BLaER1 (cell line): ENCODE measurements around the gene ZMYND11.

Experiments
- H3K27ac ChIP-seq: shearing (Covaris generic); formaldehyde crosslinking; 2 replicates; pipeline ENCODE4 v1.8.1; 2022
- H3K27me3 ChIP-seq: shearing (Covaris generic); formaldehyde crosslinking; 2 replicates; pipeline ENCODE4 v1.8.1; 2022
- H3K36me3 ChIP-seq: shearing (Covaris generic); formaldehyde crosslinking; 2 replicates; pipeline ENCODE4 v1.8.1; 2022
- H3K4me1 ChIP-seq: shearing (Covaris generic); formaldehyde crosslinking; 2 replicates; pipeline ENCODE4 v1.8.1; 2022
- H3K4me2 ChIP-seq: shearing (Covaris generic); formaldehyde crosslinking; 2 replicates; pipeline ENCODE4 v1.8.1; 2022
- H3K4me3 ChIP-seq: shearing (Covaris generic); formaldehyde crosslinking; 2 replicates; pipeline ENCODE4 v1.8.1; 2022
- H3K9ac ChIP-seq: shearing (Covaris generic); formaldehyde crosslinking; 2 replicates; pipeline ENCODE4 v1.8.1; 2022
- H3K9me3 ChIP-seq: shearing (Covaris generic); formaldehyde crosslinking; 2 replicates; pipeline ENCODE4 v1.8.1; 2022
- H4K20me1 ChIP-seq: shearing (Covaris generic); formaldehyde crosslinking; 2 replicates; pipeline ENCODE4 v1.8.1; 2022
- Cebpa-rat ChIP-seq: shearing (Covaris generic); IDR thresholded peaks from 2 replicates; pipeline ENCODE4 v1.8.1; 2022

ZMYND11 gene

DNA sequence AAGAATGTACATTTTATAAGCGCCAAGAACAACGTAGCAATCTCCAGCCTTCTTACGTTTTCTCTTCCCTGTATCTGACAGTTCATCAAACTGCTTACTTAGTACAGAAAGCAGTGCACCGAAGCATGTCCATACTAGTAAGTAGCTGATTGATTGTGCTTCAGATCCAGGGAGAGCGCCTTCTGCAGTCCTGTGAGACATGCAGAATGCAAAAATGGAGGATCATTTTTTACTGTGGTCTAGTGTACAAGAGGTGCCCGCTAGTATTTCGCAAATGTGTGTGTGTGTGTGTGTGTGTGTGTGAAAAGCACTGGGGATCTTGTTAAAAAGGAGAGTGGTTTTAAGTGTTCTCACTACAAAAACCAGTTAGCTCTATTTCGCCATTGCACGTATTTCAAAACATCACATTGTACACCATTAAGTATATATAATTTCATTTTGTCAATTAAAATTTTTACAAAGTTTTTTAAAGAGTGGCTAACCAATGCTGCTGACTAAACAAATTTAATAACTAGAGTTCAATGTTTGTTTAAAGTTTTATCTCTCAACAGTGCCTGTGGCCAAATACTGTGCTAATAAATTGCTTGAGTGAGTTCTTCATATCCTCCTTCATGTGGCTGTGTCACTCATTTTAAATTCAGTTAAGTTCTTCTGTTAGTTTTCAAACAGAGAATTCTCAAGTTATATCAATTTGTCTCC is 99.6 kb downstream of the ZMYND11 start:
- H3K9ac ChIP-seq: no peak overlapping the region
- no peak overlapping the region for H3K4me3 ChIP-seq
- no peaks in the 10 kb centered on the region for H3K9me3 ChIP-seq
- no peaks in the 10 kb centered on the region for H3K4me1 ChIP-seq
- no peaks in the 10 kb centered on the region for H3K27me3 ChIP-seq
- no peaks in the 10 kb centered on the region for H4K20me1 ChIP-seq
- H3K4me2 ChIP-seq: no peak overlapping the region
- no peak overlapping the region for H3K27ac ChIP-seq
- peaks cover 27% of the 10 kb centered on the region; the same call in 1 of the 2 replicates for H3K36me3 ChIP-seq
- no peak for TF ChIP-seq Cebpa-rat

DNA sequence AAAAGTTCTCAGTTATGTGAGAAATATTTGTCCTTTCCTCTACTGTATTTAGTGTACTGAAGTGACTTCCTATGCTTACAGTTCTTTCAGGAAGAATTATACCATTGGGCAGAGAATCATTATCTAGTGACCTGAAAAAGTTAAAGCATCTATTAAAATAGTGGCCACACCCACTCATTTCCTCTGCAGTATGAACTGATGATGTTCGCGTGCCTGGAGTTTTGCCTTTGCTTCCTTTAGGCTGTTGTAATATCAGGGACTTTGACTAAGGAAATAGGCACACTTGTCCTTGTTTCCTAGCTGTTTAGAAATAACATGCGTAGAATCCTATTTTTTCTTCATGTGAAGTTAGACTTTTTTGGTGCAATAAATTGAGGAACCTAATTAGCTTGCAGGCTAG is 100.7 kb downstream of the ZMYND11 start:
- H4K20me1 ChIP-seq: no peaks in the 10 kb centered on the region
- TF ChIP-seq Cebpa-rat: no peak

GRCh38 chr10:239109-239508 is 103.9 kb downstream of the ZMYND11 start:
- Histone ChIP-seq H3K9ac (no peak overlapping the region), H4K20me1 (no peaks in the 10 kb centered on the region), H3K4me3 (no peak overlapping the region), H3K36me3 (peaks cover 56% of the 10 kb centered on the region), H3K9me3 (no peaks in the 10 kb centered on the region), H3K4me2 (no peak overlapping the region), H3K27me3 (no peaks in the 10 kb centered on the region), H3K4me1 (no peaks in the 10 kb centered on the region), H3K27ac (no peak overlapping the region)
- TF ChIP-seq Cebpa-rat: no peak

More for the DNA sequence above, 100.7 kb downstream of the ZMYND11 start:
- H3K4me2 ChIP-seq: no peak overlapping the region
- no peaks in the 10 kb centered on the region for H3K27me3 ChIP-seq
- peaks cover 35% of the 10 kb centered on the region for H3K36me3 ChIP-seq
- no peaks in the 10 kb centered on the region for H3K9me3 ChIP-seq
- H3K9ac ChIP-seq: no peak overlapping the region
- no peak overlapping the region for H3K27ac ChIP-seq
- H3K4me3 ChIP-seq: no peak overlapping the region
- H3K4me1 ChIP-seq: no peaks in the 10 kb centered on the region

DNA sequence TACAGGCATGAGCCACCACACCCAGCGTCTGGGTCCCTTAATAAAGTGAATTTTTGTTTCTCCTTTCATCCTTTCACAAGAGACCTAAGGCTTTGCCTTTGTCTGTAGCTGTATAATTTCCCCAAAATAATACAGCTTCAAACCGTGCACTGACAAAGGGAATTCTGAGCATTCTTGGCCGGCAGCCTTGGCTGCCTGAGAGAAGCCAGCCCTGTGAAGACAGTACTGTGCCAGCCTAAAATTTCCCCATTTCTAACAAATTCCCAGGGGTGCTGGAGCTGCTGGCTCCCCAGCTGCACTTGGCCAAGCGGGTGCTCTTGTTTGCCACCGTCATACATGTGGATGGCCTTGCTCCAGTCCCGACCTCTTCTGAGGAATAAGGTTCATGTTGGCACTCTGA is 106.2 kb downstream of the ZMYND11 start:
- Histone ChIP-seq H3K9ac (no peak overlapping the region), H3K4me3 (no peak overlapping the region), H3K4me2 (no peak overlapping the region), H4K20me1 (no peaks in the 10 kb centered on the region), H3K36me3 (peaks cover 63% of the 10 kb centered on the region), H3K4me1 (no peaks in the 10 kb centered on the region), H3K27me3 (no peaks in the 10 kb centered on the region), H3K9me3 (no peaks in the 10 kb centered on the region), H3K27ac (no peak overlapping the region)
- TF ChIP-seq Cebpa-rat: no peak

DNA sequence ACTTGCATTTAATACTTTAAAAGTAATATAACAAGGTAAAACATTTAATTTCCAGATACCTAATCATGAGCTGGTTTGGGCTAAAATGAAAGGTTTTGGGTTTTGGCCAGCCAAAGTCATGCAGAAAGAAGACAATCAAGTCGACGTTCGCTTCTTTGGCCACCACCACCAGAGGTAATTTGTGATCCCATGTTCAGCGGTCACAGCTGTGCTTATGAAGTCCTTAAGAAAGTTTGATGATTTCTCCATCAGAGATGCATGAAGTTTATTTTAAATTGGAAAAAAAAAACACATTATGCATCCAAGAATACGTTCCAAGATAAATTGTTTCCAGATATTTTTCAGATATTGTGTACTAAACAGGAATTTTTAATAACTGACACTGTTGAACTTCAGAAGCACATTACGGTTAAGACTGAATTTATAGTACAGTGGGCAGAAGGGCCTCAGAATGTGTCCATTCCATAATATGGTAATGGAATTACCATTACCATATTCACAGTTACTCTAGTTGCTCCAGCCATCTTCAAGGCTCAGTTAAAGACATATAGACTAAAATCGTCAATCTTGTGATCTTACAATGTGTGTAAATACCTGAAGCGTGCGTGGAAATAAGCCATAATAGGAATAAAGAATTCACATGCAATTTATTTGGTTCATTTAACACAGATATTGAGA is 106.8 kb downstream of the ZMYND11 start:
- no peaks in the 10 kb centered on the region for H3K27me3 ChIP-seq
- no peaks in the 10 kb centered on the region for H3K9me3 ChIP-seq
- no peak overlapping the region for H3K27ac ChIP-seq
- peaks cover 70% of the 10 kb centered on the region for H3K36me3 ChIP-seq
- H3K9ac ChIP-seq: no peak overlapping the region
- no peaks in the 10 kb centered on the region for H4K20me1 ChIP-seq
- H3K4me1 ChIP-seq: no peaks in the 10 kb centered on the region
- no peak for TF ChIP-seq Cebpa-rat
- no peak overlapping the region for H3K4me2 ChIP-seq
- H3K4me3 ChIP-seq: no peak overlapping the region

- Histone ChIP-seq H3K36me3 (peaks cover 70% of the 10 kb centered on the region), H3K27me3 (no peaks in the 10 kb centered on the region), H3K4me1 (no peaks in the 10 kb centered on the region), H3K4me2 (no peak overlapping the region), H3K9me3 (no peaks in the 10 kb centered on the region), H3K4me3 (no peak overlapping the region), H3K9ac (no peak overlapping the region), H4K20me1 (no peaks in the 10 kb centered on the region), H3K27ac (no peak overlapping the region)
- TF ChIP-seq Cebpa-rat: no peak
Measured at GRCh38 chr10:244227-244626, 109.0 kb downstream of the ZMYND11 start.

DNA sequence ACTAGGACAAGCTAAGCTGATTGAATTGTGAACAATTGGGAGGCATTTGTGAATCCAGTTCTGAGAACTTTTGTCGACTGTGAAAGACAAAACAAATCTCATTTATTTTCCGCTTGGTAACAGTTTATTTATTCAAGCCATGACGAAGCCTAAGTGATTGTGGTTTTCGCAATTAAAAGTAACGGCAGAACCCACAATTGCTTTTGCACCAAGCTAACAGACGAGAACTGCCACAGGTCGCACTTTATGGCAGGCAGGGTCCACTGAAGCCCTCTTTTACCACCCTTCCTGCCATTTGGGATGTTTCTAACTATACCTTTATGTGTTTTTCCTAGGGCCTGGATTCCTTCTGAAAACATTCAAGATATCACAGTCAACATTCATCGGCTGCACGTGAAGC is 111.2 kb downstream of the ZMYND11 start:
- Histone ChIP-seq H3K36me3 (peaks cover 74% of the 10 kb centered on the region), H3K4me1 (no peaks in the 10 kb centered on the region)

GRCh38 chr10:247480-247879 is 112.2 kb downstream of the ZMYND11 start:
- TF ChIP-seq Cebpa-rat: no peak

More for the DNA sequence above, 111.2 kb downstream of the ZMYND11 start:
- no peak overlapping the region for H3K4me3 ChIP-seq
- H3K4me2 ChIP-seq: no peak overlapping the region
- no peaks in the 10 kb centered on the region for H3K27me3 ChIP-seq
- no peak overlapping the region for H3K9ac ChIP-seq
- no peak for TF ChIP-seq Cebpa-rat
- H3K27ac ChIP-seq: no peak overlapping the region
- H3K9me3 ChIP-seq: no peaks in the 10 kb centered on the region
- H4K20me1 ChIP-seq: no peaks in the 10 kb centered on the region

DNA sequence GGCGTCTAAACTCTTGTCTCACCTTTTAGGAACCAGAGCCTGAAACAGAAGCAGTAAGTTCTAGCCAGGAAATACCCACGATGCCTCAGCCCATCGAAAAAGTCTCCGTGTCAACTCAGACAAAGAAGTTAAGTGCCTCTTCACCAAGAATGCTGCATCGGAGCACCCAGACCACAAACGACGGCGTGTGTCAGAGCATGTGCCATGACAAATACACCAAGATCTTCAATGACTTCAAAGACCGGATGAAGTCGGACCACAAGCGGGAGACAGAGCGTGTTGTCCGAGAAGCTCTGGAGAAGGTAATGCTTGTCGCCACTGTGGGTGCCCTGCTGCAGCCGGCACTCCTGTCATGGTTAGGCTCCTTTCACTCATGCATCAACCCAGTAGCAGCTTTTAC is 113.1 kb downstream of the ZMYND11 start:
- Histone ChIP-seq H3K27me3 (no peaks in the 10 kb centered on the region), H3K4me3 (no peak overlapping the region), H4K20me1 (no peaks in the 10 kb centered on the region), H3K27ac (no peak overlapping the region), H3K4me2 (no peak overlapping the region), H3K4me1 (no peaks in the 10 kb centered on the region), H3K9me3 (no peaks in the 10 kb centered on the region), H3K36me3 (peaks cover 73% of the 10 kb centered on the region), H3K9ac (no peak overlapping the region)
- TF ChIP-seq Cebpa-rat: no peak

More at GRCh38 chr10:247480-247879, 112.2 kb downstream of the ZMYND11 start:
- Histone ChIP-seq H3K36me3 (peaks cover 74% of the 10 kb centered on the region), H3K27me3 (no peaks in the 10 kb centered on the region), H3K4me3 (no peak overlapping the region), H3K4me2 (no peak overlapping the region), H3K27ac (no peak overlapping the region), H3K9ac (no peak overlapping the region), H4K20me1 (no peaks in the 10 kb centered on the region), H3K4me1 (no peaks in the 10 kb centered on the region), H3K9me3 (no peaks in the 10 kb centered on the region)

- no peak overlapping the region for H3K27ac ChIP-seq
- H4K20me1 ChIP-seq: no peaks in the 10 kb centered on the region
- no peak overlapping the region for H3K9ac ChIP-seq
- no peaks in the 10 kb centered on the region for H3K9me3 ChIP-seq
- no peaks in the 10 kb centered on the region; the same call in 1 of the 2 replicates for H3K4me1 ChIP-seq
- no peak overlapping the region for H3K4me3 ChIP-seq
- H3K36me3 ChIP-seq: peaks cover 59% of the 10 kb centered on the region
- no peaks in the 10 kb centered on the region for H3K27me3 ChIP-seq
- TF ChIP-seq Cebpa-rat: no peak
- H3K4me2 ChIP-seq: no peak overlapping the region
Measured at GRCh38 chr10:251982-252582, 116.8 kb downstream of the ZMYND11 start.
